SK-N-MC (cell line): ENCODE measurements around the gene SLC5A10.

Experiments used
- DNase-seq: peaks from one replicate; pipeline ENCODE4 v3.0.0-alpha.2; 2011; ENCODE audit warnings: low read depth, low spot score
- H3K27ac ChIP-seq: fragments of 200-600 bp; sonication (generic); 2 replicates; pipeline ENCODE4 v1.5.1; 2016; ENCODE audit warnings: mixed run types
- H3K36me3 ChIP-seq: fragments of 200-600 bp; sonication (generic); 2 replicates; pipeline ENCODE4 v1.6.1; 2017; ENCODE audit warnings: antibody characterized with exemption, low read length, mixed read lengths; ENCODE audit not compliant: insufficient read depth
- H3K4me3 ChIP-seq: fragments of 200-600 bp; sonication (generic); 2 replicates; pipeline ENCODE4 v1.5.1; 2016
- H3K9ac ChIP-seq: fragments of 200-600 bp; sonication (generic); 2 replicates; pipeline ENCODE4 v1.8.0; 2017; ENCODE audit warnings: mixed run types, mixed read lengths; ENCODE audit not compliant: insufficient read length
- H3K9me3 ChIP-seq: fragments of 200-600 bp; sonication (generic); 2 replicates; pipeline ENCODE4 v1.6.1; 2017; ENCODE audit warnings: low read depth, mild to moderate bottlenecking, antibody characterized with exemption, low read length, moderate library complexity, mixed read lengths
- EZH2 ChIP-seq: fragments of 200-600 bp; sonication (generic); IDR thresholded peaks from one replicate; pipeline ENCODE4 v1.6.1; 2017; ENCODE audit warnings: antibody characterized with exemption
- FOXP2 ChIP-seq: optimal IDR thresholded peaks from 2 replicates; pipeline ENCODE3; 2011; ENCODE audit warnings: mild to moderate bottlenecking, moderate library complexity; ENCODE audit not compliant: insufficient read depth; ENCODE audit errors: extremely low read length, control extremely low read depth
- POLR2AphosphoS5 ChIP-seq: IDR thresholded peaks from 2 replicates; pipeline ENCODE4 v1.6.1; 2012; ENCODE audit warnings: mild to moderate bottlenecking, low read depth, low read length, borderline replicate concordance

Gene SLC5A10

DNA sequence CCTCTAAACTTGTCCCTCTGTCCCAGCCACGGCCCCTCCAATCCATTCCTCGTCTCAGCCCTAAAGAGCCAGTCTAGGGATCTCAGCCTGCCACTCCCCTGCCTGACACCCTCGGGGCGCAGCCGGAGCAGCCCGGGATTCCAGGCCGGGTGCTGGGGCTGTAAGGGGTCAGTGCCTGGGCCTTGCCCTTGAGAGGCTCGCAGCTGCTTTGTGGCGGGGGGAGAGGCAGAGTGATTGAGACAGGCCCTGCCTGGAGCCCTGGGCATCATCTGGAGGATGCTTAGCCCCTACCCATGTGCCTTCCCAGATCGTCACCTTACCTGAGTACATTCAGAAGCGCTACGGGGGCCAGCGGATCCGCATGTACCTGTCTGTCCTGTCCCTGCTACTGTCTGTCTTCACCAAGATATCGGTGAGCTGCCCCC, 8.3 kb downstream of the SLC5A10 start:
- TF ChIP-seq EZH2 (no peak), FOXP2 (no peak), POLR2AphosphoS5 (no peak)
- H3K9me3 ChIP-seq, result no peaks in the 10 kb centered on the region
- no peak overlapping the region for H3K27ac ChIP-seq
- no peak overlapping the region for H3K9ac ChIP-seq
- DNase-seq, result no peak
- no peaks in the 10 kb centered on the region for H3K36me3 ChIP-seq
- H3K4me3 ChIP-seq, result no peak overlapping the region

DNA sequence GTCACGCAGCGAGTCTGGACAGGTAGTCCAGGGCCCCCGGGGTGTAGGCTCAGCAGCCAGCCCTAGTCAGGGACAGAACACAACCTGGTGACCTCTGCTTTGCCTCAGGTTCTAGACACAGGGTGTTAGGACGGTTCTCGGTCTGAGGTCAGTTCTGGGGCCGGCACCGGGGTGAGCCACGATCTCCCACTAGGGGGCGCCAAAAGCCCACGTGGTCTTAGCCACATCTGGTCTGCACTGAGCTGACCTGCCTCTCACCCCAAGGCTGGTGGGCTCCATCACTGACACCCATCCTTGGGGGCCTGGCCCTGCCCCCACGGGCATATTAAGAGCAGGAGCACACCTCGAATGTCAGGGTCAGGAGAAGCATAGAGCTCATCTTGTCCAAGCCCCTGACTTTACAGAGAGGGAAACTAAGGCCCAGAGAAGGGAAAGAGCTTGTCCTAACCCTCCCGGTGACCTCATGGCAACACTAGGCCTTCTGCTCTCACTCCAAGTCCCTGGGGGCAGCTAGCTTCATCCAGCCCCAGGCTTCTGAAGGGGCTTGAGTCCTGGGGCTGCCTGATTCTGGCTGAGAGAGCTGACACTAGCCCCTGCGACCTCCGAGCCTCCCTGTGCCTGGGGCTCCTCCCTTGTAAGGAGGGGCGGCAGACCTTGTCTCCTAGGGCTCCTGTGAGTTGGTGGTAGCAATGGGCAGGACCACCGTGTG, 9.0 kb downstream of the SLC5A10 start:
- TF ChIP-seq POLR2AphosphoS5 (no peak), FOXP2 (no peak), EZH2 (no peak)
- Histone ChIP-seq H3K9me3 (no peaks in the 10 kb centered on the region), H3K27ac (no peak overlapping the region), H3K36me3 (no peaks in the 10 kb centered on the region), H3K4me3 (no peak overlapping the region), H3K9ac (no peak overlapping the region)
- no peak for DNase-seq

DNA sequence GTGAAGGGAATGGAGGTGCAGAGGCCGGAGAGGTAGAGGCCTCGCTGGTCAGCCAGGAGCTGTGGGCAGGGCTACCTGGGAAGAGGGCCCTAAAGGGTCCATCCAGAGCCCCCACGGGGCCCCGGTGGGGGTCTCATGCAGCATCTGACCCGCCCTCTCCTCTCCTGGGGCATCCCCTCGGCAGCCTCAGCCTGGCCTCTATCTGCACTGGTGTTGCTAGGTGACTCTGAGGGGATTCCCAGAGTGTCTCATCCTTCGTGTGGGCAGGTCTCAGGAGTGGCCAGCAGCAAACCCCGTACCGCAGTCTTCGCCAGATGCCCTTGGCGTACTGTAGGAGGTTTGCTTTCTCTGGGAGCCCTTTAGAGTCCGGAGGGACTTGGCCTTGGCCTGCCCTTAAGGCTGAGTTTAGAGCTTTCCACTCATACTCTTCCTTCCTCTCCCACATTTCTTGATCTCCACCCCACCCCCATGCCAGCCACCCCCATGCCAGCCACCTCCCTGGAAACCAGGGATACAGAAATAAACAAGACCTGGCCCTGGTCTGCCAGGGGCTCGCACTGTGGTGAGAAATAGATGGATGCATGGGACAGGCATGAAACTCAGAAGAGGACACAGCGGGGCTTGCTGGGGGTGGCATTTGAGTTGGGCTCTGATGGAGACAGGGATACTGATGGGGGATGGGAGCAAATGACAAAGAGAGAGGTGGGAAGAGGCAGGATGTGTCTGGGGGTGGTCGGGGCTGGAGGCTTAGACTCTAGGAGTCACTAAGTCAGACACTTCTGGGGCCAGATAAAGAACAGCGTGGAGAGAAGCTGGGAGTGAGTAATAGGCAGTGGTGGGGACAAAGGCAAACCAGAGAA, 9.9 kb downstream of the SLC5A10 start:
- Histone ChIP-seq H3K9me3 (no peaks in the 10 kb centered on the region), H3K27ac (no peak overlapping the region), H3K9ac (no peak overlapping the region), H3K36me3 (no peaks in the 10 kb centered on the region), H3K4me3 (no peak overlapping the region)
- TF ChIP-seq POLR2AphosphoS5, result no peak
- TF ChIP-seq EZH2, result no peak
- TF ChIP-seq FOXP2, result no peak
- no peak for DNase-seq

DNA sequence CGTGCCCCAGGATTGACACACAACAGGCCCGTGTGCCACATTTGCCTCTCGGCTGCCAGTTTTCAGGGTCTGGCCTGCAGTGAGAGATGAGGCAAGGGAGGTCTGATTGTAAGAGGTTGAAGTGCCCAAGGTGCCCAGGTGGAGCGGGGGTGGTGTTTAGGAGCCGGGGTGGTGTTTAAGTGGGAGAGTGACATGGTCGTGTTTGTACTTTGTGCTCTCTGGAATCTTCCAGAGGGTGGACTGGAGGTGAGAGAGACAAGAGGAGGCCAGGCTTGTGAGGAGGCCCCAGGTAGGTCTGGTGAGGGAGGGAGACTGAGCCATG, 10.5 kb downstream of the SLC5A10 start:
- Histone ChIP-seq H3K9me3 (no peaks in the 10 kb centered on the region), H3K36me3 (no peaks in the 10 kb centered on the region), H3K9ac (no peak overlapping the region), H3K4me3 (no peak overlapping the region), H3K27ac (no peak overlapping the region)
- DNase-seq, result no peak
- no peak for TF ChIP-seq FOXP2
- no peak for TF ChIP-seq POLR2AphosphoS5
- TF ChIP-seq EZH2, result no peak

DNA sequence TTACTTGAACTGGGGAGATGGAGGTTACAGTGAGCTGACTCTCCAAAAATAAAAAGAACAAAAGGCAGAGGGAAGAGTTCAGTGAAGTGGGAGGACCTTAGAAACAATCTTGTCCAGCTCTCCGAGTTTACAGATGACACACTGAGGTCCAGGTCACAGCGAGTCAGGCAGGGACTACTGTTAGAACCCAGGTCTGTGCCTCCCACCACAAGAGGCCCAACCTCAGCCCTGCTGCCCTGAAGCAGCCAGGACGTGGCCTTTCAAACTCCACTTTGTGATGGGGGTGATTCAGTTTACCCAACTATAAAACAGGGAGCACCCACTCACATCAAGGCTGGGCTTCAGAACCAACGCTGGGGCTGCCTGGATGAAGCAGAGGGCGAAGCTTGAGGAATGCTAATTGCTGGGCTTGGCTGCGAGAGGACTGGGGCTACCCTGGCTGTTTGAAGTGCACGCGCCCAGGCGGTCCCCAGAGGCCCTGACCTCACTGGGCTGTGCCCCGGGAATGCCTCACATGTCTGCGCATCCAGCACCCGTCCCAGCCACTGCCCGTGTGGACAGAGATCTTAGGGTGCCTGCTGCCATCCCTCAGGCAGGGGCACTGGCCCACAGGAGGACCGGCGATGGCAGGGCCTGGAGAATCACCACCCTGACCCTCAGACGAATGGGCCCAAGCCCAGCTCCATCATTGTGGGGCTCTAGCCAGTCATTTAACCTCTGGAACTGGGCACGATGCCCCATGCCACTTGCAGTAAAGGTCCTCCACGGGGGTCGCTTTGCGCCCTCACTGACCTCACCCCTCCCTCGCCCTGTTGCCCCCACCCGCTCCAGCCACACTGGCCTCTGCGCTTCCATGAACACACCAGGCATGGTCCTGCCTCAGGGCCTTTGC, 11.4 kb downstream of the SLC5A10 start:
- Histone ChIP-seq H3K36me3 (no peaks in the 10 kb centered on the region), H3K9ac (no peak overlapping the region), H3K27ac (no peak overlapping the region), H3K9me3 (no peaks in the 10 kb centered on the region), H3K4me3 (no peak overlapping the region)
- TF ChIP-seq POLR2AphosphoS5 (no peak), FOXP2 (no peak), EZH2 (no peak)
- DNase-seq, result no peak

DNA sequence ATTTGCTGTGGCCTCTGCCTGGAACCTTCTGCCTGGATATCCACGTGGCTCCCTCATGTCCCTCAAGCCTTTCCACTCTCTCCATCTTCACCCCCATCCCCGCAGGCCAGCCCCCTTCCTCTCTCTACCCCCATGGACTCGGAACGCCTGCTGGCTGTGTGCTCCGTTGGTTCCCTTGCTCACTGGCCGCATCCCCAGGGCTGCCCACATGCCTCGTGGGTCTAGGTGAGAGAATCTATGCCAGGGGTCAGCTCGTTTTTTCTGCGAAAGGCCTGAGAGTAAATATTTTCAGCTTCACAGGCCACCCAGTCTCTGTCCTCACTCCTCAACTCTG, 12.0 kb downstream of the SLC5A10 start:
- no peak for TF ChIP-seq POLR2AphosphoS5
- no peak for TF ChIP-seq EZH2
- no peak for TF ChIP-seq FOXP2
- Histone ChIP-seq H3K36me3 (no peaks in the 10 kb centered on the region), H3K9me3 (no peaks in the 10 kb centered on the region), H3K9ac (no peak overlapping the region), H3K27ac (no peak overlapping the region), H3K4me3 (no peak overlapping the region)
- DNase-seq, result no peak

DNA sequence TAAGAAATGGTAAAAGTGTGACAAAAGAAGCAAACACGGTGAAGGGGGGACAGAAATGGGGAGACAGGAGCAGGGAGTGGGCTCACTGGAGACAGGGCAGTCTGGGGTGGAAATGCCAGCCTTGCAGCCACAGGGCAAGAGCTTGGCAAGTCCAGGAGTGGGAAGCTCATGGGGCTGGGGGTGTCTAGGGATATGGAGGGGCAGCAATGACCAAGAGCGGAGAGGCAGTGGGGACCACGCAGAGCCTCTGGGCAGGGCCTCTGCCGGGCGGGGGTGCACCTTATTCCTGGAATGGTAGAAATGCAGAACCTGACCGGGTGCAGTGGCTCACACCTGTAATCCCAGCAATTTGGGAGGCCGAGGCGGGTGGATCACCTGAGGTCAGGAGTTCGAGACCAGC, 12.6 kb downstream of the SLC5A10 start:
- H3K27ac ChIP-seq, result no peak overlapping the region

More for the DNA sequence above, 12.6 kb downstream of the SLC5A10 start:
- no peak overlapping the region for H3K4me3 ChIP-seq
- no peaks in the 10 kb centered on the region for H3K36me3 ChIP-seq
- TF ChIP-seq FOXP2 (no peak), POLR2AphosphoS5 (no peak), EZH2 (no peak)
- no peak for DNase-seq
- H3K9ac ChIP-seq, result no peak overlapping the region
- H3K9me3 ChIP-seq, result no peaks in the 10 kb centered on the region
